SU-DHL-6 (cell line): ENCODE data around the gene ULBP2.

Experiments used
- EZH2phosphoT487 ChIP-seq: fragments of 200-600 bp; sonication (generic), shearing (Covaris generic); conservative IDR thresholded peaks from 2 replicates; pipeline ENCODE4 v1.6.1; 2018; ENCODE audit warnings: mild to moderate bottlenecking, antibody characterized with exemption, low read length, moderate library complexity, mixed read lengths
- TF ChIP-seq, protein P1 (sequence below): fragments of 200-600 bp; sonication (generic); IDR thresholded peaks from one replicate; pipeline ENCODE4 v1.5.1; 2017; ENCODE audit warnings: antibody characterized with exemption, mild to moderate bottlenecking, low read length, moderate library complexity; ENCODE audit not compliant: insufficient read depth, poor library complexity, severe bottlenecking

DNA sequence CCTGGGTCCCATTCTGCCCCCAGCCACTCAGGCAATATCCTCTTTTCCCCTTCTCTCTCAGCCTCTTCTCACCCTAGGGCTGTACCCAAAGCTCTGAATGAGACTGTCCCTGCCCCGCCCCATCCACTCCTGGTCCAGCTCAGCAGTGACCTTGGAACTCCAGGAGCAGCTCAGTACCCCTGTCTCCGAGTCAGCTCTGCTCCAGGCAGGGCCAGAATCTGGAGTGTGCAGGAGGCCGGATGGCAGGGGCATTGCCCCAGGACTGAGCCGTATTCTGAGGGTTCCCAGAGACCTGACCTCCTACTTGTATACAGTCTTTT is 16.9 kb upstream of the ULBP2 start:
- TF ChIP-seq EZH2phosphoT487, result no peak
- TF ChIP-seq, protein P1, sequence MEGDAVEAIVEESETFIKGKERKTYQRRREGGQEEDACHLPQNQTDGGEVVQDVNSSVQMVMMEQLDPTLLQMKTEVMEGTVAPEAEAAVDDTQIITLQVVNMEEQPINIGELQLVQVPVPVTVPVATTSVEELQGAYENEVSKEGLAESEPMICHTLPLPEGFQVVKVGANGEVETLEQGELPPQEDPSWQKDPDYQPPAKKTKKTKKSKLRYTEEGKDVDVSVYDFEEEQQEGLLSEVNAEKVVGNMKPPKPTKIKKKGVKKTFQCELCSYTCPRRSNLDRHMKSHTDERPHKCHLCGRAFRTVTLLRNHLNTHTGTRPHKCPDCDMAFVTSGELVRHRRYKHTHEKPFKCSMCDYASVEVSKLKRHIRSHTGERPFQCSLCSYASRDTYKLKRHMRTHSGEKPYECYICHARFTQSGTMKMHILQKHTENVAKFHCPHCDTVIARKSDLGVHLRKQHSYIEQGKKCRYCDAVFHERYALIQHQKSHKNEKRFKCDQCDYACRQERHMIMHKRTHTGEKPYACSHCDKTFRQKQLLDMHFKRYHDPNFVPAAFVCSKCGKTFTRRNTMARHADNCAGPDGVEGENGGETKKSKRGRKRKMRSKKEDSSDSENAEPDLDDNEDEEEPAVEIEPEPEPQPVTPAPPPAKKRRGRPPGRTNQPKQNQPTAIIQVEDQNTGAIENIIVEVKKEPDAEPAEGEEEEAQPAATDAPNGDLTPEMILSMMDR, result no peak
